Measurements from ENCODE around the gene PLXNA4. TPM values are rescaled to one million over a fixed set of nuclear protein-coding genes. Genes with fewer than 3 reads are reported as not detected.

Gene PLXNA4
- total RNA-seq, 1 donor from 2014 or later = 21.7 TPM

- Mint-ChIP-seq H3K36me3 (ENCODE audit: low read depth) (no peaks in the 10 kb centered on the region), H3K9me3 (no peaks in the 10 kb centered on the region), H3K27ac (ENCODE audit: unreplicated experiment) (no peak overlapping the region), H3K4me3 (no peak overlapping the region), H3K4me1 (no peaks in the 10 kb centered on the region), H3K27me3 (ENCODE audit: low read depth) (no peaks in the 10 kb centered on the region)
- no peak for DNase-seq (ENCODE audit: low read depth, low spot score)
- no peak for TF ChIP-seq CTCF (conservative IDR thresholded peaks at IDR 0.05)
Observed at GRCh38 chr7:132192809-132193208, 383.5 kb downstream of the PLXNA4 start.

DNA sequence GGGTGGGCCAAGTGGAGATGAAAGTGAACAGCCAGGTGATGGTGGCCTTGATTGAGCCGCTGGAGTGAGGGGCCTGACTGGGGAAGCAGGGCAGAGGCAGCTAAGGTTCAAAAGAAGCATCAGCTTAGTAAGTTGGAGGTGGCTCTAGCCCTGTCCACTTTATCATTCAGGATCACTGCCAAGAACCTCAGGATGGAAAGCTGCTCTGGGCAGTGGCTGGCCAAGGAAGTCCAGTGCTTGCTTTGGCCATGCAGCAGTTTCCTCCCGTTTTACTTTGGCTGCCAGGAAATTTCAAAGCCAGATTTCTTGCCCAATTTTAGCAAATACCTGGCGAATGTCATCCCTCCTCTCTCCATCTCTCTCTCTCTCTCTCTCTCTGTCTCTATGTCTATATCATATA lies 384.9 kb downstream of the PLXNA4 start:
- Mint-ChIP-seq H3K4me3 (no peak overlapping the region), H3K36me3 (ENCODE audit: low read depth) (peaks cover 10% of the 10 kb centered on the region), H3K9me3 (peaks cover 4% of the 10 kb centered on the region), H3K27me3 (ENCODE audit: low read depth) (no peaks in the 10 kb centered on the region), H3K27ac (ENCODE audit: unreplicated experiment) (no peak overlapping the region), H3K4me1 (no peaks in the 10 kb centered on the region)
- no peak for DNase-seq (ENCODE audit: low read depth, low spot score)
- TF ChIP-seq CTCF (conservative IDR thresholded peaks at IDR 0.05) = no peak

DNA sequence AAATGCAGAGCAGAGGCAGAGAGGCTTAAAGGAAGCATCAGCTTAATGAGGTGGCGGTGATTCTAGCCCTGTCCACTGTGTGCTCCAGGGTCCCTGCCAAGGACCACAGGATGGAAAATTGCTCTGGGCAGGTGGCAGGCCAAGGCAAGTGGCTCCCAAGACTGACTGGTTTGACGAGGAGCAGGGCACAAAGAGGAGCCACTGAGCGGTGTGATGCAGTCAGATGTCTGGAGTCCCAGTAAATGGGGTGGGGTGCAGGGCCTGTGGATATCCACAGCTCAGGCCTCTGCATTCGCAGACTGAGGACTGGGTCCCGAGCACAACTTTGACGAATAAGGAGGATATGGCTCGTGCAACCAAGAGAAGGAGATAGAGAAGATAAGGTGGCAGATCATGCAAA lies 385.6 kb downstream of the PLXNA4 start:
- peaks cover 10% of the 10 kb centered on the region for H3K36me3 Mint-ChIP-seq (ENCODE audit: low read depth)
- no peak overlapping the region for H3K4me3 Mint-ChIP-seq
- H3K27ac Mint-ChIP-seq (ENCODE audit: unreplicated experiment) = no peak overlapping the region
- no peak for DNase-seq (ENCODE audit: low read depth, low spot score)
- no peaks in the 10 kb centered on the region for H3K4me1 Mint-ChIP-seq
- H3K27me3 Mint-ChIP-seq (ENCODE audit: low read depth) = no peaks in the 10 kb centered on the region
- TF ChIP-seq CTCF (conservative IDR thresholded peaks at IDR 0.05) = no peak
- peaks cover 4% of the 10 kb centered on the region for H3K9me3 Mint-ChIP-seq

DNA sequence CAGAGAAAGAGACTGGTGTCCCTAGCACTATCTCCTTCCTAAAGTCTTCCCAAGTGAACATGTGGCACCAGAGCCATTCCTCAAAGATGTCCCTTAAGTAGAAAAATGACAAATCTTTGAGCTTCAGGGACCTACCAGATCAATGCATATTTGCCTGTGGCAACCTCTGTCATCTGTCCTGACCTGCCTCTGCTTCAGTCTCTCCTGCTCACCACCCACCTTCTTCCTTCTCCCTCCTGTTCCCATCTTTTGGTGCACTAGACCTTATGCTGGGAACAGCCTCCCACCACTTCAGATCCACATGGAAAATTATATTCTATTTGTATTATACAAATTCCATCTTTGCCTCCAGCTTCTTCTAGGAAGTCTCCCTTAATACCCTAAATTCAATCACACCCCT lies 386.4 kb downstream of the PLXNA4 start:
- Mint-ChIP-seq H3K4me1 (no peaks in the 10 kb centered on the region), H3K4me3 (no peak overlapping the region), H3K36me3 (ENCODE audit: low read depth) (peaks cover 10% of the 10 kb centered on the region), H3K27me3 (ENCODE audit: low read depth) (no peaks in the 10 kb centered on the region), H3K9me3 (peaks cover 4% of the 10 kb centered on the region), H3K27ac (ENCODE audit: unreplicated experiment) (no peak overlapping the region)
- DNase-seq (ENCODE audit: low read depth, low spot score) = no peak
- no peak for TF ChIP-seq CTCF (conservative IDR thresholded peaks at IDR 0.05)

DNA sequence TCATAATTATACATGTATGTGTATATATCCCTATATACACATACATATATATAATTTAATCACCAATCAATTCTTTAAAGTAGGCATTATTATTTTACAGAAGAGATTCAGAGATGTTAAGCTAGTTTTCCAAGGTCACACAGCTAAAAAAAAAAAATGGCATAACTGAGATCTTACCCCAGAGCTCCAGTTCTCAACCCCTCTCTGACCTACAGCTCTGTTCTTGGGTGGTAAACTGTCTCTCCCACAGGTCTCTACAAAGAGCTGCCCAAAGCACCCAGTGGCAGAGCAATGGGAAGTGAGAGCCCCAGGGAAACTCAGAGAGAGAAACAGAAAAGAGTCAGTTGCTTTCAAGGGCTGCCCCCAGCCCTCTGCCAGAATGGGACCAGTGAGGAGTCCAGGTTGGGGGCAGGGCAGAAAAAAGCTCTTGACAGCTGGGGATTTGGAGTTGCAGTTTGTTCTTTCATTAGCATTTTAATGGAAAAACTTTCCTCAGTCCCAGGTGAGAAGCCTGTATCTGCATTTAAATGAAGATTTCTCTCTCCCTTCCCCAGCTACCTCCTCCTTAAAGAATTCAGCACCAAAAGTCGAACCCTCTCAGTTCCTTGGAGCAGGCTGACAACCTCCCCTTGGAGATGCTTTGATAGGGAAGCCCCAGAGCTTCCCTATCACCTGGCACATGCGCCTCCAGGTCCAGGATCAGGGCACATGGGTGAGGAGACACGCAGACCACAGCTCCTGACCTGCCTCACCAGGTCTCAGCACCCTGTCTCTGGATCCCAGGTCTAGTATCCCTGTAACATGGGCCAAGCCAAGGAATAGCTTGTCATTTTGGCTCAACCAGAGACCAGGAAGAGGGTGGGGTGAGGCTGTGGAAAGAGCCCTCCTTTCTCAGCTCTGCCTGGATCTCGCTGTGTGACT lies 388.1 kb downstream of the PLXNA4 start:
- Mint-ChIP-seq H3K9me3 (peaks cover 4% of the 10 kb centered on the region), H3K27ac (ENCODE audit: unreplicated experiment) (no peak overlapping the region), H3K4me3 (no peak overlapping the region), H3K36me3 (ENCODE audit: low read depth) (peaks cover 10% of the 10 kb centered on the region), H3K4me1 (no peaks in the 10 kb centered on the region), H3K27me3 (ENCODE audit: low read depth) (no peaks in the 10 kb centered on the region)
- TF ChIP-seq CTCF (conservative IDR thresholded peaks at IDR 0.05) = no peak
- DNase-seq (ENCODE audit: low read depth, low spot score) = no peak
